Measurements from ENCODE around the gene HHEX. TPM values are rescaled to one million over a fixed set of nuclear protein-coding genes. Genes with fewer than 3 reads are reported as not detected.
A peak's percentile ranks its signal among the peaks of the same experiment; 100 is the strongest.
"Not testable (repeated sequence)": the region's sequence is repeated elsewhere in the genome, so short reads cannot be mapped to it uniquely, and the experiment has no call there.

The HHEX gene
- total RNA-seq: 2.1 TPM
- long read RNA-seq, transcript HHEX-201 (4 exons, 1,727 nt): major isoform, 5 of 5 reads
- long read RNA-seq, partial matches to known transcripts: 0 of 5 reads
- long read RNA-seq, other reads (novel, unspliced or antisense): 0 of 5 reads

GRCh38 chr10:92689663-92690210, at the start of gene HHEX:
Gene HHEX, plus strand, starts transcription at chr10:92689955. Its CDS starts 32 bp downstream, at chr10:92689987.
- Histone ChIP-seq H3K36me3 (peaks cover 3% of the 10 kb centered on the region), H3K4me3 (peak within 1 kb of the TSS; percentile 77), H3K27ac (replicated peaks) (peak within 1 kb of the TSS; percentile 93), H3K9me3 (replicated peaks) (peaks cover 13% of the 10 kb centered on the region), H3K27me3 (ENCODE audit: low read depth) (peaks cover 75% of the 10 kb centered on the region), H3K4me1 (peaks cover 34% of the 10 kb centered on the region)
- TF ChIP-seq, protein P1, sequence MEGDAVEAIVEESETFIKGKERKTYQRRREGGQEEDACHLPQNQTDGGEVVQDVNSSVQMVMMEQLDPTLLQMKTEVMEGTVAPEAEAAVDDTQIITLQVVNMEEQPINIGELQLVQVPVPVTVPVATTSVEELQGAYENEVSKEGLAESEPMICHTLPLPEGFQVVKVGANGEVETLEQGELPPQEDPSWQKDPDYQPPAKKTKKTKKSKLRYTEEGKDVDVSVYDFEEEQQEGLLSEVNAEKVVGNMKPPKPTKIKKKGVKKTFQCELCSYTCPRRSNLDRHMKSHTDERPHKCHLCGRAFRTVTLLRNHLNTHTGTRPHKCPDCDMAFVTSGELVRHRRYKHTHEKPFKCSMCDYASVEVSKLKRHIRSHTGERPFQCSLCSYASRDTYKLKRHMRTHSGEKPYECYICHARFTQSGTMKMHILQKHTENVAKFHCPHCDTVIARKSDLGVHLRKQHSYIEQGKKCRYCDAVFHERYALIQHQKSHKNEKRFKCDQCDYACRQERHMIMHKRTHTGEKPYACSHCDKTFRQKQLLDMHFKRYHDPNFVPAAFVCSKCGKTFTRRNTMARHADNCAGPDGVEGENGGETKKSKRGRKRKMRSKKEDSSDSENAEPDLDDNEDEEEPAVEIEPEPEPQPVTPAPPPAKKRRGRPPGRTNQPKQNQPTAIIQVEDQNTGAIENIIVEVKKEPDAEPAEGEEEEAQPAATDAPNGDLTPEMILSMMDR (IDR thresholded peaks at IDR 0.05; ENCODE audit: borderline replicate concordance): no peak
- DNase-seq: peak; percentile 61
- intact Hi-C loops (cut with micrococcal nuclease): no loop called here

GRCh38 chr10:92640107-92640506, 49.6 kb upstream of the HHEX start:
- Histone ChIP-seq H3K27ac (replicated peaks) (no peak overlapping the region), H3K27me3 (ENCODE audit: low read depth) (no peaks in the 10 kb centered on the region), H3K4me1 (no peaks in the 10 kb centered on the region), H3K36me3 (no peaks in the 10 kb centered on the region), H3K9me3 (replicated peaks) (no peaks in the 10 kb centered on the region), H3K4me3 (no peak overlapping the region)
- no peak for DNase-seq
- TF ChIP-seq, protein P1 (IDR thresholded peaks at IDR 0.05; ENCODE audit: borderline replicate concordance): no peak
- intact Hi-C loops (cut with micrococcal nuclease): no loop called here

DNA sequence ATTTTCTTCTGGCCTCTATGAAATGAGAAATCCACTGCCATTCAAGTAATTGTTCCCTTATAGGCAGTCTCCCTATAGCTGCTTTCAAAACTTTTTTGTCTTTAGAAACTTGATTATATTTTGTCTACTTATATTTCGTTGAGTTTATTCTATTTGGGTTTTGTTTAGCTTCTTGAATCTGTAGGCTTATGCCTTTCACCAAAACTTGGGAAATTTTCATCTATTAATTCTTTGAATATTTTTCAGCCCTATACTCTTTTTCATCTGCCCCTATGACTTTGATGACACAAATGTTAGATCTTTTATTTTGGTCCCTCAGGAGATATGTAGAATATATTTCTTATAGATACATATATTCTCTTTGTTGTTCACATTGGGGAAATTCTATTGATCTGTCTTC, 48.3 kb upstream of the HHEX start:
- no peaks in the 10 kb centered on the region for H3K36me3 ChIP-seq

GRCh38 chr10:92644921-92645320, 44.8 kb upstream of the HHEX start:
- Histone ChIP-seq H3K27ac (replicated peaks) (no peak overlapping the region), H3K9me3 (replicated peaks) (no peaks in the 10 kb centered on the region), H3K4me3 (no peak overlapping the region), H3K36me3 (no peaks in the 10 kb centered on the region), H3K4me1 (no peaks in the 10 kb centered on the region), H3K27me3 (ENCODE audit: low read depth) (no peaks in the 10 kb centered on the region)
- intact Hi-C loops (cut with micrococcal nuclease): no loop called here
- no peak for DNase-seq
- TF ChIP-seq, protein P1 (IDR thresholded peaks at IDR 0.05; ENCODE audit: borderline replicate concordance): no peak

More for the DNA sequence above, 48.3 kb upstream of the HHEX start:
- no peaks in the 10 kb centered on the region for H3K9me3 ChIP-seq (replicated peaks)
- DNase-seq: no peak
- H3K4me1 ChIP-seq: no peaks in the 10 kb centered on the region
- intact Hi-C loops (cut with micrococcal nuclease): no loop called here
- TF ChIP-seq, protein P1 (IDR thresholded peaks at IDR 0.05; ENCODE audit: borderline replicate concordance): no peak
- H3K27ac ChIP-seq (replicated peaks): no peak overlapping the region
- no peak overlapping the region for H3K4me3 ChIP-seq
- no peaks in the 10 kb centered on the region for H3K27me3 ChIP-seq (ENCODE audit: low read depth)

GRCh38 chr10:92650864-92651263, 38.9 kb upstream of the HHEX start:
- H3K4me1 ChIP-seq; H3K27me3 ChIP-seq (ENCODE audit: low read depth); H3K27ac ChIP-seq (replicated peaks); H3K4me3 ChIP-seq; H3K36me3 ChIP-seq; H3K9me3 ChIP-seq (replicated peaks); intact Hi-C loops (cut with micrococcal nuclease); DNase-seq: not testable (repeated sequence)

GRCh38 chr10:92655426-92655825, 34.3 kb upstream of the HHEX start:
- DNase-seq: no peak
- Histone ChIP-seq H3K4me3 (no peak overlapping the region), H3K4me1 (no peaks in the 10 kb centered on the region), H3K27me3 (ENCODE audit: low read depth) (no peaks in the 10 kb centered on the region), H3K9me3 (replicated peaks) (peaks cover 8% of the 10 kb centered on the region), H3K27ac (replicated peaks) (no peak overlapping the region), H3K36me3 (no peaks in the 10 kb centered on the region)
- TF ChIP-seq, protein P1 (IDR thresholded peaks at IDR 0.05; ENCODE audit: borderline replicate concordance): no peak
- intact Hi-C loops (cut with micrococcal nuclease): no loop called here
